Cardiac muscle cell (in vitro differentiated cells and primary cell): ENCODE measurements around the gene RHOBTB1. TPM values are rescaled to one million over a fixed set of nuclear protein-coding genes. Genes with fewer than 3 reads are reported as not detected.

Experiments
- DNase-seq, 2 donors: peaks; one replicate each; pipeline versions ENCODE4 v3.0.0 to v3.0.0-alpha.2; 2010 to 2017; ENCODE audit warnings: low read depth in 1 of 2, low spot score in 1 of 2
- H3K27ac ChIP-seq: fragments of 200-600 bp; sonication (generic); 2 replicates; pipeline ENCODE4 v1.5.1; 2016
- H3K27me3 ChIP-seq: fragments of 200-600 bp; sonication (generic); 2 replicates; pipeline ENCODE4 v1.6.0; 2016; ENCODE audit warnings: control low read depth
- H3K36me3 ChIP-seq: fragments of 200-600 bp; sonication (generic); 2 replicates; pipeline ENCODE4 v1.5.1; 2016; ENCODE audit warnings: control low read depth
- H3K4me1 ChIP-seq: fragments of 200-600 bp; sonication (generic); 2 replicates; pipeline ENCODE4 v1.8.1; 2017; ENCODE audit warnings: low read depth, mild to moderate bottlenecking, mixed run types
- H3K4me3 ChIP-seq: fragments of 200-600 bp; sonication (generic); 2 replicates; pipeline ENCODE4 v1.5.1; 2016; ENCODE audit warnings: mild to moderate bottlenecking
- H3K9me3 ChIP-seq: fragments of 200-600 bp; sonication (generic); 2 replicates; pipeline ENCODE4 v1.5.1; 2017; ENCODE audit warnings: low read depth, mild to moderate bottlenecking, control low read depth
- CTCF ChIP-seq: IDR thresholded peaks from 2 replicates; pipeline ENCODE4 v1.5.1; 2012; ENCODE audit warnings: low read depth, mild to moderate bottlenecking, low read length
- polyA plus RNA-seq: library from polyadenylated mRNA; unstranded; fragments of >200 nt; fragmentation: Nextera tagmentation; extraction: Ambion mirVana; gene quantifications from 2 replicates; pipeline ENCODE4 v1.2.1, GENCODE V29; 2016
- total RNA-seq: library from RNA; depleted of rRNA; stranded (reverse); fragments of >200 nt; gene quantifications from 2 replicates; pipeline ENCODE4 v1.2.3, GENCODE V29; 2016

RHOBTB1 gene
- total and polyA plus RNA-seq, 2 experiments from 2014 or later = 12.5 to 23.6 TPM

GRCh38 chr10:60903096-60903495 is 40.9 kb downstream of the RHOBTB1 start:
- no peak for DNase-seq
- Histone ChIP-seq H3K4me1 (no peaks in the 10 kb centered on the region), H3K36me3 (no peaks in the 10 kb centered on the region), H3K27me3 (no peaks in the 10 kb centered on the region), H3K4me3 (no peak overlapping the region), H3K9me3 (no peaks in the 10 kb centered on the region), H3K27ac (no peak overlapping the region)
- TF ChIP-seq CTCF = no peak

- H3K36me3 ChIP-seq = no peaks in the 10 kb centered on the region
- no peaks in the 10 kb centered on the region for H3K9me3 ChIP-seq
- H3K27ac ChIP-seq = no peak overlapping the region
- no peak overlapping the region for H3K4me3 ChIP-seq
- no peaks in the 10 kb centered on the region for H3K27me3 ChIP-seq
- TF ChIP-seq CTCF = no peak
- no peak for DNase-seq
- H3K4me1 ChIP-seq = no peaks in the 10 kb centered on the region
Observed at GRCh38 chr10:60901561-60902235, 42.3 kb downstream of the RHOBTB1 start.

GRCh38 chr10:60899266-60899665 is 44.7 kb downstream of the RHOBTB1 start:
- Histone ChIP-seq H3K27me3 (no peaks in the 10 kb centered on the region), H3K27ac (no peak overlapping the region), H3K9me3 (no peaks in the 10 kb centered on the region), H3K4me3 (no peak overlapping the region), H3K36me3 (no peaks in the 10 kb centered on the region), H3K4me1 (peaks cover 6% of the 10 kb centered on the region)
- no peak for TF ChIP-seq CTCF
- DNase-seq = no peak

- H3K4me1 ChIP-seq = peaks cover 6% of the 10 kb centered on the region
Observed at GRCh38 chr10:60898321-60898720, 45.7 kb downstream of the RHOBTB1 start.

GRCh38 chr10:60896810-60897209 is 47.2 kb downstream of the RHOBTB1 start:
- H3K9me3 ChIP-seq = no peaks in the 10 kb centered on the region
- peak in 1 of 2 donors; percentile 34 for DNase-seq
- H3K27ac ChIP-seq = no peak overlapping the region

More at GRCh38 chr10:60898321-60898720, 45.7 kb downstream of the RHOBTB1 start:
- Histone ChIP-seq H3K27ac (no peak overlapping the region), H3K4me3 (no peak overlapping the region), H3K36me3 (no peaks in the 10 kb centered on the region), H3K9me3 (no peaks in the 10 kb centered on the region), H3K27me3 (no peaks in the 10 kb centered on the region)
- TF ChIP-seq CTCF = no peak
- no peak for DNase-seq

More at GRCh38 chr10:60896810-60897209, 47.2 kb downstream of the RHOBTB1 start:
- no peaks in the 10 kb centered on the region for H3K36me3 ChIP-seq
- peaks cover 6% of the 10 kb centered on the region for H3K4me1 ChIP-seq
- H3K27me3 ChIP-seq = no peaks in the 10 kb centered on the region
- TF ChIP-seq CTCF = no peak
- H3K4me3 ChIP-seq = no peak overlapping the region
